ENCODE results near the gene CLASRP. TPM values are rescaled to one million over a fixed set of nuclear protein-coding genes. Genes with fewer than 3 reads are reported as not detected.

CLASRP gene
- total RNA-seq, 1 donor from 2014 or later = 19.2 TPM

GRCh38 chr19:45058622-45059159 lies 19.8 kb downstream of the CLASRP start:
- TF ChIP-seq CTCF (IDR thresholded peaks at IDR 0.05; ENCODE audit: insufficient read depth, low read length, severe bottlenecking) = no peak
- FAIRE-seq = no peak
- H3K27me3 ChIP-seq (ENCODE audit: control insufficient read depth, insufficient read depth, low read length) = no peaks in the 10 kb centered on the region
- peaks cover 52% of the 10 kb centered on the region for H3K36me3 ChIP-seq (ENCODE audit: control insufficient read depth, insufficient read depth, low read length)
- H3K4me3 ChIP-seq (ENCODE audit: low read depth, low read length) = no peak overlapping the region
- DNase-seq (ENCODE audit: low read depth) = no peak

- H3K27me3 ChIP-seq (ENCODE audit: control insufficient read depth, insufficient read depth, low read length) = no peaks in the 10 kb centered on the region
- peak; percentile 73 for DNase-seq (ENCODE audit: low read depth)
- peaks cover 52% of the 10 kb centered on the region for H3K36me3 ChIP-seq (ENCODE audit: control insufficient read depth, insufficient read depth, low read length)
- TF ChIP-seq CTCF (IDR thresholded peaks at IDR 0.05; ENCODE audit: insufficient read depth, low read length, severe bottlenecking) = peak; percentile 94
- H3K4me3 ChIP-seq (ENCODE audit: low read depth, low read length) = no peak overlapping the region
- FAIRE-seq = no peak
These were observed 20.6 kb downstream of the CLASRP start for GRCh38 chr19:45059258-45059965.

- H3K36me3 ChIP-seq (ENCODE audit: control insufficient read depth, insufficient read depth, low read length) = peaks cover 43% of the 10 kb centered on the region
- no peak for TF ChIP-seq CTCF (IDR thresholded peaks at IDR 0.05; ENCODE audit: insufficient read depth, low read length, severe bottlenecking)
These were observed 23.1 kb downstream of the CLASRP start for GRCh38 chr19:45061965-45062364.

GRCh38 chr19:45063851-45064801 lies 25.3 kb downstream of the CLASRP start:
- TF ChIP-seq CTCF (IDR thresholded peaks at IDR 0.05; ENCODE audit: insufficient read depth, low read length, severe bottlenecking) = no peak
- peaks cover 39% of the 10 kb centered on the region for H3K36me3 ChIP-seq (ENCODE audit: control insufficient read depth, insufficient read depth, low read length)
- FAIRE-seq = no peak

More at GRCh38 chr19:45061965-45062364, 23.1 kb downstream of the CLASRP start:
- H3K27me3 ChIP-seq (ENCODE audit: control insufficient read depth, insufficient read depth, low read length) = no peaks in the 10 kb centered on the region
- DNase-seq (ENCODE audit: low read depth) (no peak), FAIRE-seq (no peak)
- H3K4me3 ChIP-seq (ENCODE audit: low read depth, low read length) = no peak overlapping the region

GRCh38 chr19:45066921-45067661 lies 28.2 kb downstream of the CLASRP start:
- Histone ChIP-seq H3K36me3 (ENCODE audit: control insufficient read depth, insufficient read depth, low read length) (peaks cover 27% of the 10 kb centered on the region), H3K27me3 (ENCODE audit: control insufficient read depth, insufficient read depth, low read length) (no peaks in the 10 kb centered on the region), H3K4me3 (ENCODE audit: low read depth, low read length) (no peak overlapping the region)
- no peak for DNase-seq (ENCODE audit: low read depth)
- FAIRE-seq = no peak
- no peak for TF ChIP-seq CTCF (IDR thresholded peaks at IDR 0.05; ENCODE audit: insufficient read depth, low read length, severe bottlenecking)

More at GRCh38 chr19:45063851-45064801, 25.3 kb downstream of the CLASRP start:
- no peak for DNase-seq (ENCODE audit: low read depth)
- H3K4me3 ChIP-seq (ENCODE audit: low read depth, low read length) = no peak overlapping the region
- no peaks in the 10 kb centered on the region for H3K27me3 ChIP-seq (ENCODE audit: control insufficient read depth, insufficient read depth, low read length)
